CD14-positive monocyte (primary cell): ENCODE measurements around the gene TMEM244. TPM values are rescaled to one million over a fixed set of nuclear protein-coding genes. Genes with fewer than 3 reads are reported as not detected.

Experiments
- DNase-seq, 3 donors: peaks; one replicate each; pipeline ENCODE4 v3.0.0-alpha.2; 2011 to 2022
- H2AFZ ChIP-seq: 2 replicates; pipeline ENCODE4 v1.6.0; 2012; ENCODE audit warnings: mild to moderate bottlenecking, low read depth, low read length, inconsistent platforms; ENCODE audit not compliant: insufficient read depth, poor library complexity, severe bottlenecking
- H3K27ac ChIP-seq, 2 donors: 1 replicate in 1 of 2; 2 replicates in 1 of 2; pipeline ENCODE4 v1.5.1; 2012 to 2013; ENCODE audit warnings: low read length in 2 of 2, control low read depth in 1 of 2, inconsistent platforms in 1 of 2, low read depth in 1 of 2, mild to moderate bottlenecking in 1 of 2
- H3K27me3 ChIP-seq, 2 donors: one replicate each; pipeline versions ENCODE4 v1.6.0 to v1.6.1; 2011 to 2013; ENCODE audit warnings: low read length in 2 of 2; ENCODE audit not compliant: control insufficient read depth in 2 of 2, insufficient read depth in 2 of 2
- H3K36me3 ChIP-seq, 2 donors: replicated peaks in 1 of 2; 1 replicate in 1 of 2; 2 replicates in 1 of 2; pipeline versions ENCODE4 v1.5.1 to v1.6.1; 2012 to 2013; ENCODE audit warnings: low read length in 2 of 2, control low read depth in 1 of 2, inconsistent platforms in 1 of 2, mild to moderate bottlenecking in 1 of 2; ENCODE audit not compliant: insufficient read depth in 2 of 2, control insufficient read depth in 1 of 2
- H3K4me1 ChIP-seq, 2 donors: 1 replicate in 1 of 2; 2 replicates in 1 of 2; pipeline versions ENCODE4 v1.5.1 to v1.6.1; 2012 to 2013; ENCODE audit warnings: low read length in 2 of 2, control low read depth in 1 of 2, inconsistent platforms in 1 of 2, mild to moderate bottlenecking in 1 of 2, moderate library complexity in 1 of 2; ENCODE audit not compliant: insufficient read depth in 2 of 2, control insufficient read depth in 1 of 2
- H3K4me2 ChIP-seq: replicated peaks from 2 replicates; pipeline ENCODE3; 2012; ENCODE audit warnings: low read length, moderate library complexity, mild to moderate bottlenecking; ENCODE audit not compliant: poor library complexity, severe bottlenecking; ENCODE audit errors: extremely low read depth
- H3K4me3 ChIP-seq, 3 experiments: fragments of 200-600 bp in 1 of 3; sonication (generic) in 1 of 3; replicated peaks in 1 of 3; 1 replicate in 2 of 3; 2 replicates in 1 of 3; pipeline ENCODE4 v1.5.1; 2011 to 2013; ENCODE audit warnings: low read length in 3 of 3, mild to moderate bottlenecking in 3 of 3, control low read depth in 2 of 3, low read depth in 2 of 3, inconsistent platforms in 1 of 3, moderate library complexity in 1 of 3
- H3K79me2 ChIP-seq: 2 replicates; pipeline ENCODE4 v1.6.0; 2012; ENCODE audit warnings: mild to moderate bottlenecking, control low read depth, inconsistent platforms, low read length, moderate library complexity; ENCODE audit not compliant: insufficient read depth
- H3K9ac ChIP-seq: 2 replicates; pipeline ENCODE4 v1.6.0; 2017; ENCODE audit warnings: low read length, mild to moderate bottlenecking; ENCODE audit not compliant: insufficient read depth, poor library complexity, severe bottlenecking
- H3K9me3 ChIP-seq, 2 donors: replicated peaks in 1 of 2; 1 replicate in 1 of 2; 2 replicates in 1 of 2; pipeline versions ENCODE4 v1.5.1 to v1.6.1; 2012 to 2013; ENCODE audit warnings: low read length in 2 of 2, control low read depth in 1 of 2; ENCODE audit not compliant: control insufficient read depth in 1 of 2, insufficient read depth in 1 of 2
- H4K20me1 ChIP-seq: 2 replicates; pipeline ENCODE4 v1.6.0; 2012; ENCODE audit warnings: mild to moderate bottlenecking, low read length, control low read depth, moderate library complexity; ENCODE audit not compliant: insufficient read depth
- H3K27ac Mint-ChIP-seq, 7 donors: one replicate each; pipeline ENCODE4 v1.8.0; 2020; ENCODE audit warnings: mild to moderate bottlenecking in 7 of 7, mixed read lengths in 7 of 7, moderate library complexity in 6 of 7, inconsistent platforms in 2 of 7
- H3K27me3 Mint-ChIP-seq, 3 donors: one replicate each; pipeline ENCODE4 v1.8.0; 2021 to 2022; ENCODE audit warnings: low read depth in 3 of 3, mild to moderate bottlenecking in 3 of 3, mixed read lengths in 3 of 3, moderate library complexity in 3 of 3, inconsistent platforms in 1 of 3
- H3K36me3 Mint-ChIP-seq, 2 donors: one replicate each; pipeline ENCODE4 v1.8.0; 2020; ENCODE audit warnings: mixed read lengths in 2 of 2, inconsistent platforms in 1 of 2, mild to moderate bottlenecking in 1 of 2
- H3K4me1 Mint-ChIP-seq: one replicate; pipeline ENCODE4 v1.8.0; 2020; ENCODE audit warnings: mild to moderate bottlenecking, mixed read lengths
- H3K4me3 Mint-ChIP-seq, 2 donors: one replicate each; pipeline ENCODE4 v1.8.0; 2020; ENCODE audit warnings: mild to moderate bottlenecking in 2 of 2, mixed read lengths in 2 of 2, moderate library complexity in 1 of 2
- H3K9me3 Mint-ChIP-seq, 7 donors: one replicate each; pipeline ENCODE4 v1.8.0; 2020 to 2022; ENCODE audit warnings: mixed read lengths in 7 of 7, mild to moderate bottlenecking in 6 of 7, moderate library complexity in 6 of 7, inconsistent platforms in 2 of 7
- WGBS: methylation state at CpG from one replicate; pipeline ENCODE4 v1.1.5; 2013; ENCODE audit warnings: missing lambda C conversion rate; ENCODE audit not compliant: insufficient coverage; 5-methylcytosine and 5-hydroxymethylcytosine counted together
- intact Hi-C, 2 donors: fragments of 100-400 bp; cut with micrococcal nuclease; formaldehyde crosslinking; loops; one replicate each; pipeline versions ENCODE4 v1.15.0 to v1.15.1; 2023
- polyA plus RNA-seq, 3 donors: library from polyadenylated mRNA; depleted of rRNA in 1 of 3; unstranded in 2 of 3; stranded (reverse) in 1 of 3; fragments of 300-500 nt in 2 of 3; fragments of >200 nt in 1 of 3; fragmentation: Illumina TruSeq in 2 of 3; gene quantifications; 1 replicate in 2 of 3; 2 replicates in 1 of 3; pipeline ENCODE4 v1.2.3, GENCODE V29; 2012 to 2021
- TF ChIP-seq, protein P1 (sequence below): fragments of 200-600 bp; IDR thresholded peaks from one replicate; pipeline ENCODE4 v1.8.0; 2022; ENCODE audit warnings: antibody characterized with exemption, mild to moderate bottlenecking

TMEM244 gene
- polyA plus RNA-seq, 3 donors, result not detected

DNA sequence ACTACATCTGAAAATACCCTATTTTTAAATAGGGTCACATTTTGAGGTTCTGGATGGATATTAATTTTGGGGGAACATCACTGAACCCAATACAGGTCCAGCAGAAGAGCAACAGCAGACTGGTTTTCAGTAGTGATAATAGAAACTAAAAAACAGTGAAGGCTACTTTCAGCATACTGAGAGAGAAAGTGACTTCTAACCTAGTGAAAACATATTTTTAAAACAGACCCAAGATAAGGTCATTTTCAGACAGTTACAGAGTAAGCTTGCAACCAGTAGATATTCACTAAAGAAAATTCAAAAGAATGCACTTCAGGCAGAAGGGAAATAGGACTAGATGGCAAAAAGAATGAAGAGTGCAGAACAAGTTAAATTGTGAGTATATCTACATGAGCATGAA lies 42.0 kb upstream of the TMEM244 start:
- Histone ChIP-seq H3K4me2 (no peak overlapping the region), H3K4me1 (peaks cover 3 to 4% of the 10 kb centered on the region in 2 donors), H3K9ac (no peak overlapping the region), H2AFZ (no peak overlapping the region), H3K9me3 (no peaks in the 10 kb centered on the region), H3K79me2 (no peaks in the 10 kb centered on the region), H3K27ac (no peak overlapping the region), H4K20me1 (no peaks in the 10 kb centered on the region), H3K36me3 (no peaks in the 10 kb centered on the region), H3K4me3 (no peak overlapping the region), H3K27me3 (no peaks in the 10 kb centered on the region)
- Mint-ChIP-seq H3K27ac (no peak overlapping the region), H3K27me3 (no peaks in the 10 kb centered on the region), H3K4me3 (no peak overlapping the region), H3K9me3 (peaks cover 0 to 4% (median 0%) of the 10 kb centered on the region in 7 donors), H3K36me3 (no peaks in the 10 kb centered on the region), H3K4me1 (peaks cover 5% of the 10 kb centered on the region)
- TF ChIP-seq, protein P1, sequence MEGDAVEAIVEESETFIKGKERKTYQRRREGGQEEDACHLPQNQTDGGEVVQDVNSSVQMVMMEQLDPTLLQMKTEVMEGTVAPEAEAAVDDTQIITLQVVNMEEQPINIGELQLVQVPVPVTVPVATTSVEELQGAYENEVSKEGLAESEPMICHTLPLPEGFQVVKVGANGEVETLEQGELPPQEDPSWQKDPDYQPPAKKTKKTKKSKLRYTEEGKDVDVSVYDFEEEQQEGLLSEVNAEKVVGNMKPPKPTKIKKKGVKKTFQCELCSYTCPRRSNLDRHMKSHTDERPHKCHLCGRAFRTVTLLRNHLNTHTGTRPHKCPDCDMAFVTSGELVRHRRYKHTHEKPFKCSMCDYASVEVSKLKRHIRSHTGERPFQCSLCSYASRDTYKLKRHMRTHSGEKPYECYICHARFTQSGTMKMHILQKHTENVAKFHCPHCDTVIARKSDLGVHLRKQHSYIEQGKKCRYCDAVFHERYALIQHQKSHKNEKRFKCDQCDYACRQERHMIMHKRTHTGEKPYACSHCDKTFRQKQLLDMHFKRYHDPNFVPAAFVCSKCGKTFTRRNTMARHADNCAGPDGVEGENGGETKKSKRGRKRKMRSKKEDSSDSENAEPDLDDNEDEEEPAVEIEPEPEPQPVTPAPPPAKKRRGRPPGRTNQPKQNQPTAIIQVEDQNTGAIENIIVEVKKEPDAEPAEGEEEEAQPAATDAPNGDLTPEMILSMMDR, result no peak
- intact Hi-C loops, result no loop called here
- no peak for DNase-seq

DNA sequence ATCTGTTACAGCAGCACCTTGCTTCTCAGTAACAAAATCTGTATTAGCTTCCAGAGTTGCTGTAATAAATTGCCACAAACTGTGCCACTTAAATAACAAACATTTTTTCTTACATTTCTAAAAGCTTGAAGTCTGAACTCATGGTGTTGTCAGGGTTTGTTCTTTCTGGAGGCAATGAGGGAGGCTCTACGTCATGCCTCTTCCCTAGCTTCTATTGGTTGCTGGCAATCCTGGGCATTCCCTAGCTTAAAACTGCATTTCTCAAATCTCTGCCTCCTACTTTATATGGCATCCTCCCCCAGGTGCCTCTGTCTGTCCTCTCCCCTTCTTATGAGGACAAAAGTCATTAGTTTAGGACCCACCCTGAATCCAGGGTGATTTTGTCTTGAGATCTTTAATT lies 41.6 kb upstream of the TMEM244 start:
- intact Hi-C loops, result no loop called here
- no CpG with 5 or more reads among the region's 1 CpG for WGBS
- Mint-ChIP-seq H3K27me3 (no peaks in the 10 kb centered on the region), H3K27ac (no peak overlapping the region), H3K36me3 (no peaks in the 10 kb centered on the region), H3K9me3 (peaks cover 0 to 4% (median 0%) of the 10 kb centered on the region in 7 donors), H3K4me3 (no peak overlapping the region), H3K4me1 (peaks cover under 1% of the 10 kb centered on the region)
- Histone ChIP-seq H3K27ac (no peak overlapping the region), H3K4me2 (no peak overlapping the region), H3K4me3 (no peak overlapping the region), H3K27me3 (no peaks in the 10 kb centered on the region), H3K9ac (no peak overlapping the region), H3K9me3 (no peaks in the 10 kb centered on the region), H3K79me2 (no peaks in the 10 kb centered on the region), H4K20me1 (no peaks in the 10 kb centered on the region), H3K36me3 (no peaks in the 10 kb centered on the region), H3K4me1 (no peaks in the 10 kb centered on the region), H2AFZ (no peak overlapping the region)
- no peak for DNase-seq
- TF ChIP-seq, protein P1, result no peak
